IPS DF 6.9 (cell line): ENCODE measurements around the gene FANCI.

Experiments
- DNase-seq: peaks from one replicate; pipeline ENCODE4 v3.0.0-alpha.2; 2013; ENCODE audit warnings: low read depth, low spot score
- H3K27ac ChIP-seq: one replicate; pipeline ENCODE4 v1.5.1; 2013; ENCODE audit warnings: low read length, control low read depth
- H3K27me3 ChIP-seq: 2 replicates; pipeline ENCODE4 v1.6.1; 2013; ENCODE audit warnings: mild to moderate bottlenecking, low read length; ENCODE audit not compliant: control insufficient read depth, insufficient read depth
- H3K36me3 ChIP-seq: 2 replicates; pipeline ENCODE4 v1.6.1; 2013; ENCODE audit warnings: low read length; ENCODE audit not compliant: control insufficient read depth, insufficient read depth
- H3K4me1 ChIP-seq: 2 replicates; pipeline ENCODE4 v1.6.1; 2013; ENCODE audit warnings: low read length; ENCODE audit not compliant: control insufficient read depth, insufficient read depth
- H3K4me3 ChIP-seq: 2 replicates; pipeline ENCODE4 v1.5.1; 2013; ENCODE audit warnings: mild to moderate bottlenecking, low read length
- H3K9me3 ChIP-seq: 2 replicates; pipeline ENCODE4 v1.6.1; 2013; ENCODE audit warnings: low read length, inconsistent platforms; ENCODE audit not compliant: control insufficient read depth, insufficient read depth
- WGBS: extraction: QIAGEN DNeasy Blood & Tissue Kit; methylation state at CpG from one replicate; pipeline ENCODE4 v1.1.7; 2013; ENCODE audit warnings: mixed read lengths, missing lambda C conversion rate; ENCODE audit not compliant: insufficient read length, insufficient coverage; 5-methylcytosine and 5-hydroxymethylcytosine counted together

The FANCI gene

DNA sequence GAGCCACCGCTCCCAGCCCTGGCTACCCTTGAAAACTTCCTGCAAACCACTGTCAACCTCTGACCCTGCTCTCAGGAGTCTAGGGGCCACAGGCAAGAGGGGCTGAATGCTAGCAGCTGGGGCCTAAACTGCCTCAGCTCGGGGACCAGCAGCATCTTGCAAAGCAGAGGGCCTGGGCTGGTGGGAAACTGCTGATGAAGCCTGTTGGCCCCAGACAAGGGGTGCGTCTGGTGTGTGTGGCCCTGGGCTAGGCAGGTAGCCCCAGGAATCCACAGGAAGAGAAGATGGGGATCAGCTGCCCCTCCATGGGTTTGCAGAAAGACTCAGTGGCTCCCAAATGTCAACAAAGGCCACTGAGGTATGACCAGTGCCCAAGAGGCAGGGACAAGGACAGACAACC, 99.1 kb downstream of the FANCI start:
- no peak for DNase-seq
- no peak overlapping the region for H3K27ac ChIP-seq
- H3K27me3 ChIP-seq, result no peaks in the 10 kb centered on the region
- H3K4me3 ChIP-seq, result no peak overlapping the region
- WGBS, result no CpG with 5 or more reads among the region's 3 CpGs
- H3K9me3 ChIP-seq, result no peaks in the 10 kb centered on the region
- H3K4me1 ChIP-seq, result peaks cover 4% of the 10 kb centered on the region
- no peaks in the 10 kb centered on the region; the same call in none of the 2 replicates for H3K36me3 ChIP-seq

- WGBS, result no CpG with 5 or more reads among the region's 4 CpGs
- Histone ChIP-seq H3K27ac (no peak overlapping the region), H3K36me3 (no peaks in the 10 kb centered on the region; the same call in none of the 2 replicates), H3K4me3 (no peak overlapping the region), H3K9me3 (no peaks in the 10 kb centered on the region), H3K27me3 (no peaks in the 10 kb centered on the region), H3K4me1 (peaks cover 4% of the 10 kb centered on the region)
- DNase-seq, result no peak
Measured at GRCh38 chr15:89345248-89345647, 101.5 kb downstream of the FANCI start.

DNA sequence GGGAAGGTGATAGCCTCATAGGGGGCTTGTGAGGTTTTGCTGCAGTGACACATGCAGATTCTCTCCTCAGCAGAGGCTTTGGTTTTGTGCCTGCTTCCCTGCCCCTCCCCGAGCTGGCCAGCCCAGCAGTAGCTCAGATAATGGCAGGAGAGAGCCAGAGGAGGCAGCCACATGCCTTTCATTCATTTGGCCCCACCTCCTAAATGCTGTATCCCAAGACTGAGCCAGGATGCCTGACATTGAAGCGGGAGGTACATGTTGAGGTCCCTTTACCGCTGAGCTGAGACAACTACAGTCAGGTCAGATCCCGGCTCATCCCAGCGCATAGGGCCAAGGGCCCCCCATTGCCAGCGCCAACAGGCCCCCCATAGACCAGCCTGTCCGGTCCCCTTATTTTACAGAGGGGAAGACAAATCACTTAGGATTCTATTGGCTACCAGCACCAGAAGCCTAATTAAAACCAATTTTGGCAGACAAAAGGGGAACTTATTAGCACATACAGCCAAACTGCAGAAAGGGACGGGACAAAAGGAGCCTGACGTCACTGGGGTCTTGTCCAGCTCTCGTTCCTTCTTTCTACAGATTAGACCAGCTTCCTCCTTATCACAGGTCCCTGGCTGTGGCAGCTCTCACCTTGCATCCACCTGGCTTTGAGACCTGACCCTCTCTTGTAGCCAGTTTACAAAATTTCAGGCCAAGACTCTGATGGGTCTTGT, 102.9 kb downstream of the FANCI start:
- no peak overlapping the region for H3K27ac ChIP-seq
- WGBS, result no CpG with 5 or more reads among the region's 10 CpGs
- no peaks in the 10 kb centered on the region for H3K9me3 ChIP-seq
- no peak for DNase-seq
- no peaks in the 10 kb centered on the region; the same call in 1 of the 2 replicates for H3K36me3 ChIP-seq
- peaks cover 4% of the 10 kb centered on the region for H3K4me1 ChIP-seq
- no peak overlapping the region for H3K4me3 ChIP-seq
- no peaks in the 10 kb centered on the region for H3K27me3 ChIP-seq

DNA sequence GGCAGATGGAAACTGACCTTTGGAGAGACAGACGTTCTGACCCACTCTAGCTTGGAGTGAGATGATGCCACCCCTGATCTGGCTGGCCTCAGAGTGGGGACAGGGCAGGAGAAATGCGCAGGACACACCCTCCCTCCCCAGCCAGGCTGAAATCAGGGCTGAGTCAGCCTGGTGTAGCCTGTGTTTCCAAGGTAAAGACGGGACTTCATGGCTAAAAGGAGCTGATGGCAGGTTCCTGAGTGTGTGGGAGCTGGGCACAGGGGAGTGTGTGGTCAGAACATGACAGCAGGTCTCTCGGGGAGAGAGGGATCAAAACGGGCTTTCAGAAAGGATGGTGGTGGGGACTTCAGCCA, 105.4 kb downstream of the FANCI start:
- Histone ChIP-seq H3K4me3 (no peak overlapping the region), H3K36me3 (no peaks in the 10 kb centered on the region; the same call in 1 of the 2 replicates), H3K4me1 (peaks cover 4% of the 10 kb centered on the region), H3K27me3 (no peaks in the 10 kb centered on the region), H3K27ac (no peak overlapping the region), H3K9me3 (no peaks in the 10 kb centered on the region)
- DNase-seq, result no peak
- no CpG with 5 or more reads among the region's 5 CpGs for WGBS

DNA sequence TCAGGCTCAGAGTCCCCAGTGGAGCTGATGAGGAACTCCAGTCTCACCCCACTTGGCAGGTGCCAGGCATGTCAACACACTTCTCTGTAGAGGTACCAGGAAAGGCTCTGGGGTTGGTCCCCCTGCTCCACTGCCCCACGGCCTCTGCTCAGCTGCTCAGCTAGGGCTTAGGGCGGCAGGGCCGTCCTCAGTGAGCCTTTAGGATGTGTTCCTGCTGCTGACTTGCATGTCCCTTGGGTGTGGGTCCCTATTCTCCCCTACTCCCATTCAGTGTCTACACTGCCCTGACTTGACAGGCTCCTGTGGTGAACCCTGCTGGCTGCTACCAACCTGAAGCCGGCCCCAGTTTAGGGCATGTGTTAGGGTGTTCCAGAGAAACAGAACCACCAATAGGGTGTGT, 108.7 kb downstream of the FANCI start:
- DNase-seq, result no peak
- Histone ChIP-seq H3K27me3 (peaks cover 5% of the 10 kb centered on the region), H3K36me3 (no peaks in the 10 kb centered on the region), H3K9me3 (no peaks in the 10 kb centered on the region), H3K4me1 (no peaks in the 10 kb centered on the region; the same call in 1 of the 2 replicates), H3K4me3 (no peak overlapping the region), H3K27ac (no peak overlapping the region)
- no CpG with 5 or more reads among the region's 4 CpGs for WGBS

- WGBS, result no CpG with 5 or more reads among the region's 2 CpGs
- H3K27me3 ChIP-seq, result peaks cover 15% of the 10 kb centered on the region
- no peaks in the 10 kb centered on the region; the same call in 1 of the 2 replicates for H3K4me1 ChIP-seq
- no peak for DNase-seq
- no peak overlapping the region for H3K4me3 ChIP-seq
- no peaks in the 10 kb centered on the region for H3K36me3 ChIP-seq
- H3K27ac ChIP-seq, result no peak overlapping the region
- no peaks in the 10 kb centered on the region for H3K9me3 ChIP-seq
Measured at GRCh38 chr15:89353991-89354390, 110.2 kb downstream of the FANCI start.

- H3K27me3 ChIP-seq, result peaks cover 41% of the 10 kb centered on the region
- H3K4me1 ChIP-seq, result peaks cover 1% of the 10 kb centered on the region; the same call in 1 of the 2 replicates
- no peak overlapping the region for H3K27ac ChIP-seq
- H3K4me3 ChIP-seq, result no peak overlapping the region
- DNase-seq, result no peak
- no peaks in the 10 kb centered on the region for H3K9me3 ChIP-seq
- WGBS, result no CpG with 5 or more reads among the region's 13 CpGs
- H3K36me3 ChIP-seq, result no peaks in the 10 kb centered on the region
Measured at GRCh38 chr15:89356634-89357298, 113.0 kb downstream of the FANCI start.

GRCh38 chr15:89358435-89358754, 114.6 kb downstream of the FANCI start:
- DNase-seq, result no peak

DNA sequence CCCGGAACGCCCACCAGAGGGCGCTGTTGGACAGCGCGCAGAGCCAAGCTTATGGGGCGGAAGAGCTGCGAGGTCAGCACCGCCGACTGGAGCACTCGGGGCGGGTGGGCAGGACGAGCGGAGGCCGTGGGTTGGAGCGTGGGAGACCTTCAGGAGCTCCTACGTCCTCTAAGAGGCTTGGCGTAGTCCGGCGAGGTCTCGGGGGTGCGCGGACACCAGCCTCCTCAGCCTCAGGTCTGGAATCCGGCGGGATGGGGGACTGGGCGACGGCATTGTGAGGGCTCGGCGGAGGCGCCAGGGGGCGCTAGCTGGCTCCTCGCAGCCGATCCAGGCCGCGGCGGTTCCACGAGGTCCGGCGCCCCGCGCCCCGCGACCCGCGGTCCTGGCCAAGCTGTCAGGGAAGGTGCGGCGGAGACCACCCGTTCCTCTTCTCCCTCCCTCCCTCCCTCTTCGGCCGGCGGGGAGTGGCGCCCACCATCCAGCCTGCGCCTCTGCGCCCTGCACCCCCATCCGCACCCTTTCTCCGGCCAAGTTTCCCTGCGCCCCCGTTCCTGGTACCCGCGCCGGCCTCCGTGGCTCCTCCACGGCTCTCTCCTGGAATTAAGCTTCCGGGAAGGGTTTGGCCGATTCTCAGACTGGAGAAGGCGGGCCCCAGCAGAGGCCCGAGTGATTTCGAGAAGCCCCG, 115.1 kb downstream of the FANCI start:
- H3K36me3 ChIP-seq, result no peaks in the 10 kb centered on the region
- H3K27me3 ChIP-seq, result peaks cover 63% of the 10 kb centered on the region
- peaks cover 1% of the 10 kb centered on the region; the same call in 1 of the 2 replicates for H3K4me1 ChIP-seq
- H3K4me3 ChIP-seq, result peak overlapping the region; percentile 29; the same call in 1 of the 2 replicates
- WGBS, result no CpG with 5 or more reads among the region's 68 CpGs
- H3K27ac ChIP-seq, result no peak overlapping the region
- DNase-seq, result no peak
- no peaks in the 10 kb centered on the region for H3K9me3 ChIP-seq

More at GRCh38 chr15:89358435-89358754, 114.6 kb downstream of the FANCI start:
- Histone ChIP-seq H3K4me1 (peaks cover 1% of the 10 kb centered on the region; the same call in 1 of the 2 replicates), H3K27ac (no peak overlapping the region), H3K9me3 (no peaks in the 10 kb centered on the region), H3K27me3 (peaks cover 58% of the 10 kb centered on the region), H3K4me3 (no peak overlapping the region; the same call in 1 of the 2 replicates), H3K36me3 (no peaks in the 10 kb centered on the region)
- WGBS, result no CpG with 5 or more reads among the region's 16 CpGs

- Histone ChIP-seq H3K4me1 (peaks cover 1% of the 10 kb centered on the region; the same call in 1 of the 2 replicates), H3K27me3 (peaks cover 71% of the 10 kb centered on the region), H3K4me3 (no peak overlapping the region), H3K36me3 (no peaks in the 10 kb centered on the region), H3K27ac (no peak overlapping the region), H3K9me3 (no peaks in the 10 kb centered on the region)
- no peak for DNase-seq
- WGBS, result no CpG with 5 or more reads among the region's 32 CpGs
Measured at GRCh38 chr15:89359471-89360293, 115.9 kb downstream of the FANCI start.
